Omental fat pad (tissue), 4 donors: ENCODE data around the gene TBC1D23. TPM values are rescaled to one million over a fixed set of nuclear protein-coding genes. Genes with fewer than 3 reads are reported as not detected.

ENCODE experiments used
- ATAC-seq: fragments of 150-250 bp; one replicate; pipeline ENCODE4 v1.9.1; 2016; ENCODE audit warnings: mild to moderate bottlenecking, moderate library complexity; ENCODE audit not compliant: low FRiP score
- DNase-seq: peaks from one replicate; pipeline ENCODE4 v3.0.0-alpha.2; 2019; ENCODE audit warnings: low spot score
- total RNA-seq, 4 donors: library from RNA; depleted of rRNA; stranded (reverse); fragments of >200 nt; gene quantifications; one replicate each; pipeline ENCODE4 v1.1.0, GENCODE V29; 2016
- TF ChIP-seq, protein P1 (sequence below), 3 donors: fragments of 450-650 bp; IDR thresholded peaks; one replicate each; pipeline ENCODE4 v1.5.1; 2016 to 2017; ENCODE audit warnings: antibody characterized with exemption in 3 of 3, mild to moderate bottlenecking in 3 of 3, moderate library complexity in 2 of 3

Gene TBC1D23
- total RNA-seq, 4 donors from 2014 or later = 27.8 to 47.3 (median 31.5) TPM

DNA sequence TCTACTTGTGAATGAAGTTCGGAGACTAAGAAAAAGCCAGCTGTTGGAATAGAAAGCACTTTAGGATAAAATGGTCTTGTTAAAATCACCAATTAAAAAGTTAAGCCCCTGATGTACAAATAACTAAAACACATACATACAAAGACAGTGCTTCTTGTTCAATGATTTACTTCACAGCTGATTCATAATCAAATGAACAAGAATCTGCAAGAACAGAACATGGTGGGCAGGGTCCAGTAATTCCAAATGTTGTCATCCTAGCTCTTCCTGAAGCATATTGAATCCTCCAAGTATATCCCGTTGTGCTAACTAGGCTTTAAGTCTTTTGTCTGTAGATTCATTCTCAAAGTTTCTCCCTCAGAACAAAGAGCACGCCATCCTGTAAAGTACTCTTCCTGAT is 98.2 kb downstream of the TBC1D23 start:
- DNase-seq (no peak), ATAC-seq (no peak)
- TF ChIP-seq, protein P1, sequence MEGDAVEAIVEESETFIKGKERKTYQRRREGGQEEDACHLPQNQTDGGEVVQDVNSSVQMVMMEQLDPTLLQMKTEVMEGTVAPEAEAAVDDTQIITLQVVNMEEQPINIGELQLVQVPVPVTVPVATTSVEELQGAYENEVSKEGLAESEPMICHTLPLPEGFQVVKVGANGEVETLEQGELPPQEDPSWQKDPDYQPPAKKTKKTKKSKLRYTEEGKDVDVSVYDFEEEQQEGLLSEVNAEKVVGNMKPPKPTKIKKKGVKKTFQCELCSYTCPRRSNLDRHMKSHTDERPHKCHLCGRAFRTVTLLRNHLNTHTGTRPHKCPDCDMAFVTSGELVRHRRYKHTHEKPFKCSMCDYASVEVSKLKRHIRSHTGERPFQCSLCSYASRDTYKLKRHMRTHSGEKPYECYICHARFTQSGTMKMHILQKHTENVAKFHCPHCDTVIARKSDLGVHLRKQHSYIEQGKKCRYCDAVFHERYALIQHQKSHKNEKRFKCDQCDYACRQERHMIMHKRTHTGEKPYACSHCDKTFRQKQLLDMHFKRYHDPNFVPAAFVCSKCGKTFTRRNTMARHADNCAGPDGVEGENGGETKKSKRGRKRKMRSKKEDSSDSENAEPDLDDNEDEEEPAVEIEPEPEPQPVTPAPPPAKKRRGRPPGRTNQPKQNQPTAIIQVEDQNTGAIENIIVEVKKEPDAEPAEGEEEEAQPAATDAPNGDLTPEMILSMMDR (IDR thresholded peaks at IDR 0.05) = no peak

DNA sequence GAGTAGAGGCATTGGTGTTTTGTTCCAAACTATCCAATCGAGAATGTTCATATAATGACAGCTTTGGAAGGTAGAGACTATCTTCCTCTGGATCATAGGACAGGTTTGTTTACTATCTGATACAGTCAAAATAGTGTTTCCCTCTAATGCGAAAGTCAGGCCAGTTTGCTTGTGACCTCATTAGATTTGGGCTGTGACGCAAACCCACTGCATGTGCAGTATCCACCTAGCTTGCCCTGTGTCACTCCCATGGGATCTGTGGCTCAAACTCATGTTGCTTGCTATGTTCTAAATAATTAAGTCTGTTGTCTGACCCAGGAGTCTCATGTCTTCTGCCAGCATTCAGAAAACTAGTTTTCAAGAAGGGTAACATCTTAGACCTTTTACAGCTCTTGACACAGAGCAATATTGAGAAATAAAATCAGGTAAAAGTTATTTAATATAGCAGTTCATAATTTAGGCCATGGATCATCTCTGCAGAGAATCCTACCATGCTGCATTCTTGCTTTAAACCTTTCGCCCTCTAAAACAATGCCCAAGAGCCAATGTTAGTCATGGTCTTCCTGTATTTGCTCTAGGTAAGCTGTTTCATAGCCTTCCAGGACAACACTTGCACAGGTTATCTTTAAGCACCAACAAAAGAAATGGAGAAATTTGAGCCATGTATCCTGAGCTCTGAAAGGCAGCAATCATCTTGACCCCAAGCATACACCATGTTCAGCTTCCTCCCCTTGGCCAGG is 100.1 kb downstream of the TBC1D23 start:
- TF ChIP-seq, protein P1 (IDR thresholded peaks at IDR 0.05) = no peak
- no peak for ATAC-seq
- no peak for DNase-seq

DNA sequence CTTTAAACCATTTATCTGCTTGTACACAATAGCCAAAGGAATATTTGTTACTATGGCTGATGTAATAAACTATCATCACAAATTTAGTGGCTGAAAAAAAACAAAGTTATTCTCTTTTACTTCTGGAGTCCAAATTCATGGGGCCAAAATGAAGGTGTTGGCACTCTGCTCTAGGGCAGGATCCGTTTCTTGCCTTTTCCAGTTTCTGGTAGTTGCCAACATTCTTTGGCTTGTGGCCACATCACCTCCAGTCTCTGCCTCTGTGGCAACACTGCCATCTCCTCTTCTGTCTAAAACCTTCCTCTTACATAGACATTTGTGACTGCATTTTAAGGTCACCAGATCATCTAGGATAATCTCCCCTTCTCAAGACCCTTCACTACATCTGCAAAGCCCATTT is 101.1 kb downstream of the TBC1D23 start:
- TF ChIP-seq, protein P1 (IDR thresholded peaks at IDR 0.05) = no peak
- no peak for ATAC-seq
- DNase-seq = no peak

DNA sequence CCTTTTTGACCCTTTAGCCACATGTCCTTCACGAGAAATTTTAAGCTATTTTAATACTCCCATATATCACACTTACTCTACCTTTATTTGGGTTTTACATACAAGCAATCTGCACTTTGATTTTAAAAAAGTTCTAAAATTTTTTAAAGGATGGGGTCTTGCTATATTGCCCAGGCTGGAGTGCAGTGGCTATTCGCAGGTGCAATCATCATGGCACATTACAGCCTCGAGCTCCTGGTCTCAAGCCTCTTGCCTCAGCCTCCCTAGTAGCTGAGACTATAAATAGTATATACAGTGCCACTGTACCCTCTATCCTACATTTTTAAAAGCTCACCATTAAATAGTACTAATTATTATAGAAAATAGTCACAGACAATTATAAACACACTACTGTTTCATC is 103.6 kb downstream of the TBC1D23 start:
- DNase-seq (no peak), ATAC-seq (no peak)
- TF ChIP-seq, protein P1 (IDR thresholded peaks at IDR 0.05) = no peak

DNA sequence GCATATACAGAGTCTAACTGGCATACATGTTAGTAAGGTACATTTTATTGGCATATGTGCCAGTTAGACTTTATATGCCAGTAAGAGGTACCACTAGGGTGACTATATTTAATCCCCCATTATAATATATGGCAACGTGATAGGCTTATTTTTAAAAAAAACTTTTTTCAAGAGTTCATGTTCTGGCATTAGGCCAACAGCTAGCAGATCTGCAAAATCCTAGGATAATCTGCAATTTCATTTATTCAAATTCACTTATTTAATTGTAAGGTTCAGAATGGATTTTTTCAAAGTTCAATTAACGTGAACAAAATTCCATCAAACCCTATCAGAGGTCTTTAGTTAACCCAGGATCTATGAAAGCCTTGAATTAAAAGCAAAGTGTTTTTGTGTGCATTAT is 105.6 kb downstream of the TBC1D23 start:
- TF ChIP-seq, protein P1 (IDR thresholded peaks at IDR 0.05) = no peak
- DNase-seq = no peak
- ATAC-seq = no peak

DNA sequence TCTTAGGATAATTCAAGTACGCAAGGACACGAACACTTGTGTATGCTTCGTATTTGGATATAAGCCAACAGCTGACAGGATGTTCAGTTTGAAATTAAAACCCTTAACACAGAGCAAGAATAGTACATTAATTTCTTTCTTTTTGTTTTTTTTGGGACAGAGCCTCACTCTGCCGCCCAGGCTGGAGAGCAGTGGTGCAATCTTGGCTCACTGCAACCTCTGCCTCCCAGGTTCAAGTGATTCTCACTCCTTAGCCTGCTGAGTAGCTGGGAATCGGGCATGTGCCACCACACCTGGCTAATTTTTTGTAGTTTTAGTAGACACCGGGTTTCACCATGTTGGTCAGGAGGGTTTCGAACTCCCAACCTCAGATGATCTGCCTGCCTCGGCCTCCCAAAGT is 107.6 kb downstream of the TBC1D23 start:
- ATAC-seq = no peak
- TF ChIP-seq, protein P1 (IDR thresholded peaks at IDR 0.05) = no peak
- no peak for DNase-seq

DNA sequence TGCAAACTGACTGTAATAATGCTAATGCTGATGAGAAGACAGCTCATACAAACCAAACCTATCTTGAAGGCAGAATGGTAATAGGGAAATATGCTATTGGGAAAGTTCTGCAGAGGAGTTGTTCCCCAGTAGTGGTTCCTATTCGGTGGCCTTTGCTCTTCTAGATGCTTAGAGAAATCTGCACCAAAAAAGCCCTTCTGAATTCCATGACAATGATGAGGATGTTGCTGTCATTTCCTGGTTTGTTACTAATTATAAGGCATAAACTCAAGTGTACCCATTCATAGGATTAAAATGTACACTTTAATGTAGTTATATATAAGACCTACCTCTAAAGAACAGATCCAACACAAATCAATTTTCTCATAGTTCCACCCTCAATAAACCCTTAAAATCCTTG is 110.0 kb downstream of the TBC1D23 start:
- TF ChIP-seq, protein P1 (IDR thresholded peaks at IDR 0.05) = no peak
- no peak for ATAC-seq
- no peak for DNase-seq
